COLO829 (cell line): ENCODE data around the gene ANO2.

ENCODE experiments used
- DNase-seq: peaks from one replicate; pipeline ENCODE4 v3.0.0; 2012; ENCODE audit warnings: low spot score

ANO2 gene

DNA sequence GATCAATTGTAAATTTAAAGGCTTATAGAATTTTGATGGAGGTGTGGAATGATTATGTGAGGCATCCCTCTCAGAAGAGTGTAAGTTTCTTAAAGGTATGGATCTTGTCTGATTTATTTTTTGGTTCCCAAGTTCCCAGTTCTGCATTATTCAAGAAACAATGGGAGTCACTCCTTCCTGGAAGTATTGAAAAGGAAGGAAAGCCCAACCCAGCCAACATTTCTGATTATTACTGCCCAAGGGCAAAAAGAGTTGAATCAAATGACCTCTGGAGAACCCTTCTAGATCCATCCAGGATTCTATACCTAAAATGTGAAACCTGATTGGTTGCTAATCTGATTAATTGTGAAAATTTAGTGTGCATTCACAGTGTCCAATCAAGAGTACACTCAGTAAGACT, 166.2 kb downstream of the ANO2 start:
- DNase-seq, result no peak

DNA sequence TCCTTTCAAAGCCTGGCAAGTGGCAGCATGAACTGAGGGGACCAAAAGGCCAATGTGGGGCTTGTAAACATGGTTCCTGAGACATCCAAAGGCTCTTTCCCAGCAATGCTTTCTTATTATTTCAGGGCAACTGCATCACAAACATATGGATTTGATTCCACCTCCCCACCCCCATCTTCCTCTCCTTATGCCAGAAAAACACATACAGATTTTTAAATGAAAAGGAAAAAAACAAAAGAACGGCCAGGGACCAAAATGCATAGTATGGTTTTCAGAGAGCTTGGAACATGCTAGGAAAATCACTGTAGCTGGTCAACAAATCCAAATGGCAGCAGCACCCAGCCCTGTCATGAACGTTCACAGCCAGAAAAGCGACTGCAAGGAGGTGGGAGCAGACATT, 167.6 kb downstream of the ANO2 start:
- no peak for DNase-seq

DNA sequence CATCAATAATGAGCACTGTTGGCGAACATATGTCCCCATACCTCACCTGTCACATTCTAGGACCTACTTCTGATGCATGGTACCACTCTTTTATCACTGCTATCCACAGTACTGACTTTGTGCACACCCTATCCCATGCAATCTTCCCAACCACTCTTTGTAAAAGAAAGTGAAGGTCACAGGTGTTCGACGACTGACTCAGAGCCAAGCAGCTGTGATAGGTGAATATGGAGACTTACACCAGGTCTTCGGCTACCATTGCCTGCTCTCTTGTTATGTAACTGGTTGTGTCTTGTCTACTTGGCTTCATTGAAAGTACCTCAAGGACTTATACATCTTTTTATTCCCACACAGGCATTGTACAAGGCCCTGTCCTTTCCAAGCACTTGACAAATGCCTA, 169.0 kb downstream of the ANO2 start:
- no peak for DNase-seq

DNA sequence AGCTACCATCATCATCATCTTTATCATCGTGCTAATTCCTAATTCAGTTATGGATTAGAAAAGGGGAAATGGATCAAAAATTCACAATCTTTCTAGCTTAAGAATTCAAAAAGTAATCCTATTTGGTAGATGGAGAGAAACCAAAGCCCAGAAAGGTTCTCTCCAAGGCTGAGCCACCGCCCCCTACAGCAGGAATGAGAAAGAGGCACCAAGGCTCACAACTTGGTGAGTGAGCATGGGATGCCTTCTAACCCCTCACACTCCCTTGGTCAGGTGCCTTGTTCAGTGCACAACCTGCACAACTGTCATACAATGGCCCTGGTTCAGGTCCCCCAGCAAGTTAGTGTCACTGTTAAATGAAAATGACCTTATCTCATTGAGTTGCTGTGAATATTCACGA, 171.5 kb downstream of the ANO2 start:
- no peak for DNase-seq

DNA sequence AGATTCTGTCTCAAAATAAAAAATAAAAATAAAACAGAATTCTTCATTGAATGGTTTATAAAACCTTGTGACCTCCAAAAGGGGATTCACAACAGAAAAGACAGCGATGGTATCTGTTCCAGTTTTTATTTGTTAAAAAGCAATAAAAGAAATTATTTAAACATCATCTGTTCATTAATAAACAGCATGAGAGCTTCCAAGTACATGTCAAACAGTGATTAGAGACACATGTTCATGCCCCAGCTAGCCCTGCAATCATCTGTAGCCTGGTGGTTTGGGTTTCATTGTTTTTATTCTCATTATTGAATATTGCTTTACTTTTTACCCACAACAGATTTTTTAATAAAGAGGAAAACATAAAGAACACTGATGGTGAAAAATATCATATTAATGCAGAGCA, 173.3 kb downstream of the ANO2 start:
- DNase-seq, result no peak

DNA sequence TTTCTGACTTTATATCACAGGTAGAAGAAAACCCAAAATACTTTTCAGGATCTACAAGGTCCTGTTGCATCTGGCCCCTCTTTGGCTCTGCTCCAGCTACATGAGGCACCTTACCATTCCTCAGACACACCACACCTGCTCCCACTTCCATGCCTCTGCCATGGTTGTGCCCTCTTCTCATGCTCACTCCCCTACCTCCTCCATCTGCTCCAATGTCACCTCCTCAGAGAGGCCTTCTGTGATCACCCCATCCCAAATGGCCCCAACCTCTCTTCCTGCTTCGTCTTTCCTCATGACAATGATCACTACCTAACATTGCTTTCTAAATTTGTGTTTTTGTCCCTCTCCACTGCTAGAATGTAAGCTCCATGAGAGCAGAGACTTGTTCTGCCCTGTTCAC, 174.3 kb downstream of the ANO2 start:
- DNase-seq, result no peak

DNA sequence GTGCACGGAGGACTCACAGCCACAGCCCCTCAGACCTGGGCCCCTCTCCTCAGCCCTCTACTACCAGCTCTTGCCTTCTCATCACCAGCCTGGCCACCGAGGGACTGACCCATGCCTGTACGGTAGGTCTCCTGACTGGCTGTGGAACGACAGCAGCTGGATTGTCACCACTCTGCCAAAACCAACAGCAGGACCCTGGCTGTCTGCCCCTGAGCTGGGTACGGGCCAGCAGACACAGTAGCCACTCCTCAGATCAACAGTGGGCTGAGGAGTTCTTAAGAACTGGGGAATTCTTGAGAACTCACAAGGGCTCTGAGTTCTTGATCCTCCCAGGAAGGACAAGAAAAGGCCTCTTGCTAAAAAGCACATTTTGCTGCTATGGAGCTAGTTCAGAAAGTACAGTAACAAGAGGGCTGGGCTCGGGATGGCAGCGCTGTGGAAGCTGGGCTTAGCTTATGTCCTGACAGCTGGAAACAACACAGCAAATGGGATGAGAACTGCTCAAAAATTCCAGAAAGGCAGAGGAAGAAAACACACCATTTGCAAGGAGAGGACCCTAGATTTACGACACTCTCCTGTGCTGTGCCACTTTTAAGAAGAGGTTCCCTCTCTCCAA, 176.4 kb downstream of the ANO2 start:
- DNase-seq, result no peak

DNA sequence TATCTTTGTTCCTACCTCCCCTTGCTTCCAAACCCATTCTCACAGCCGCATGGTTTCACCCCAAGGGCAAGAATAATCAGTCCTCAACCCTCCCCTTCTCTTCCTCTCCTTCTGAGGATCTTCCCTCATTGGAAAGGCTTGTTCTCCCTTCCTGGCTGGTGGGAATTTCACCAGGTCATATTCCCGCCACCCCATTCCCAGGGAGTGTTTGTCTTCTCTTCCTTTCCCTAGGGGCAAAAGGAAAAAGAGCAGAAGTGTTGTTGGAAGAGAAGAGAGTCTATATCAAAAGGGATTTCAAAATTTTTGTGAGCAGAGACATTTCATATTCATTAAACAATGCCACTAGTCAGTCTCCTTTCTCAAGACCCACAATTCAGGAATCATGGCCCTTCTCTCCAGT, 176.9 kb downstream of the ANO2 start:
- no peak for DNase-seq

DNA sequence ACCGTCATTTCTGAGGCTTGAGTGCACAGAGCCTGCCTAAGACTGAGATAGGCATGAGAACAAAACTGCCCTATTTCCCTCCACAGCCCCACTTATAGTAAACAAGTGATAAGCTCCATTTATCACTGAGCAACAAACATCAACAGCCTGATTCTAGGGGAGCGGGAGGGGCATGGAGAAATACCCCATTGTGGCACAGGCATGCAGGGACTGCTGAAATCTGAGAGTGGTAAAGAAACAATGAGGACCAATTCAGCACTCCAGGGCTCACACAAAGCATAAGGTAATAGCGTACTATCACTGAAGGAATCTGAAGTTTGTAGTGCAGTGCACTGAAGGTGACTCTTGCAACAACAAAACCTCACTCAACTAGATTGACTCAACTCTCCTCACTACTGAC, 186.7 kb downstream of the ANO2 start:
- no peak for DNase-seq

DNA sequence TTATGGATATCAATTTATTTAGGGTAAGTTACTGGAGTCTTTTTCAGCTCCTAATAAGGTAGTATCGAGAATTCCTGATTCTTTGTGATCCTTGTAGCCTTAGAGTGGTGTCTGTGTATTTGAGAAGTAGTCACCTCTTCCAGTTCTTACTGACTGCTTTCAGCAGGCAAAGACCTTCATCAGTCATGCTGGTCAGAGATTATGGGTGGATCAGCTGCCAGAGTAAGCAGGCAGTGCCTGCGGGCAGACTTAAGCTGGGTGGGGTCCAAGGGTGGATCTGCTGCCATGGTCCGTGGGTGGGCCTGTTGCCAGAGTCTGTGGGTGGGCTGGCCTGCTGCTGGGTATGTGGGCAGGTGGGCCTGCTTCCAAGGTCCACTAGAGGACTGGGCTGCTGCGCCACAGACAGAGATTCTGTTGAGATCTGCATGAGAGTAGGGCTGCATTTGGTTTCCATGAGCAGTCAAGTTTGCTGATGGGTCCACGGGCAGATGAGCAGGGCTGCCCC, 188.7 kb downstream of the ANO2 start:
- no peak for DNase-seq

DNA sequence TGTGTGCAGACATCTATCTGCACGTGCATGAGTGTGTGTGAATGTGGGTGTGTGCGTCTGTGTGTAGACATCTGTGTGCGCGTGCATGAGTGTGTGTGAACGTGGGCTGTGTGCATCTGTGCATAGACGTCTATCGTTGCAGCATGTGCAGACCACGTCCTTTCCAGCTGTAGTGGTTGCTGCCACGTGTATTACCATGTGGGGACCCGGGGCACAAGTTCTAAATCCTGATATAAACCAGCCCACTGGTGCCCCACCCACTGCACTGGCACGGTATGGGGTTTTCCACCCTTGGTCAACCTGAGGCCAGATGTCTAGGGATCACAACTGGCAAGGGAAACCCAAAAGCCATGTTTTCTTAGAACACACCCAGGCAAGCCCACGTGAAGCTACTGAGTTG, 197.0 kb downstream of the ANO2 start:
- DNase-seq, result no peak

DNA sequence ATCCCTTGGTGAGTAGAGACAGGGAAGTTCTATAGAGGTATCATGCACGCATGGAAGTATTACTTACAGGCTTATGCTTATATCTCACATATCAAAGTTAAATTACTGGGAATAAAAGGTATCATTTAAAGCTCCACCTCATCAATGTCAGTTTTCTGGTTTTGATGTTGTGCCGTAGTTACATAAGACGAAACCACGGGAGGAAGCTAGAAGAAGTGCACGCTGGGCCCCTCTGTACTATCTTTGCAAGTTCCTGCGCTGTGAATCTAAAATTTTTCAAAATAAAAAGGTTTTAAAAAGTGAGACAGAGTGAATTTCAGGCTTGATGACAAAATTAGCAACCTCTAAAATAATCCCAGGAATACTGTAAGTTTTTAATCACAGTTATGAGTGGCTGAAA, 198.1 kb downstream of the ANO2 start:
- DNase-seq, result no peak

DNA sequence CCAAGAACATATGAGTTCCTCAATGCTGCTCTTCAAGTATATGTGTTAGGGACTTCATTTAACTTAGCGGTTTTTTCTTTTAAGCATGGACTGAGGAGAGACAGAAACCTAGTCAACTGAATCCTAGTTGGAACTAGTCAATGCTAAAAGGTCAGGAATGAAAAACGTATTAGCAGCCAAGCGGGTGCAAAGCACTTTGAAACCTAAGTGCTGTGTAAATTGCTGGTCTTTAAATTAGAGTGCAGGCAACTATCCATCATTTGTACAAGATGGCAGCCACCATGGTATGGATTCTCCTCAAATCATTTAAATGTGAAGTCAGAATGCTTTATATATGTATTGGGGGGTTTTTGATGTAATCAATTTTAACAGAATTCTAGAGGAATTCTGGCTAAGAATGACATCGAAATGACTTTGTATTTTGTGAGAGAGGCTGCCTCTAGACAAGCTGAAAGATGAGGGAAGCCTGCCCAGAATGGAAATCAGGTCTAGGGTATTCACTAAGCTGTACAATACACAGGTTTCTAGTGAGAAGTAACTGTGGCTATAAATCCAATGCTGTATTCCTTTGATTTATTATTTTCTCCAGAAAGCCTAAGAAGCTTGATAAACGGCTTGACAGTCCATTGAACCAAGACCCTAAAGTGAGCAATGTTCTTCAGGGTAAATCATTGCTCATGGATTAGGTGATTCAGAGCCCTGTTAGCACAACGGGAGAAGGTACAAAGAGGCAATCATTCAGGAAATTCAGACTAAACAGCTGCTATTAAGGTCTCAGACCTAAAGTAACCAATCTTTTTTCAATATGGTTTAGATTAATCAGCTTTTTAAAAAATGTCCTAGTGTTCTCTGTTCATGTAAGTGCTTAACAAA, 198.8 kb downstream of the ANO2 start:
- DNase-seq, result no peak

DNA sequence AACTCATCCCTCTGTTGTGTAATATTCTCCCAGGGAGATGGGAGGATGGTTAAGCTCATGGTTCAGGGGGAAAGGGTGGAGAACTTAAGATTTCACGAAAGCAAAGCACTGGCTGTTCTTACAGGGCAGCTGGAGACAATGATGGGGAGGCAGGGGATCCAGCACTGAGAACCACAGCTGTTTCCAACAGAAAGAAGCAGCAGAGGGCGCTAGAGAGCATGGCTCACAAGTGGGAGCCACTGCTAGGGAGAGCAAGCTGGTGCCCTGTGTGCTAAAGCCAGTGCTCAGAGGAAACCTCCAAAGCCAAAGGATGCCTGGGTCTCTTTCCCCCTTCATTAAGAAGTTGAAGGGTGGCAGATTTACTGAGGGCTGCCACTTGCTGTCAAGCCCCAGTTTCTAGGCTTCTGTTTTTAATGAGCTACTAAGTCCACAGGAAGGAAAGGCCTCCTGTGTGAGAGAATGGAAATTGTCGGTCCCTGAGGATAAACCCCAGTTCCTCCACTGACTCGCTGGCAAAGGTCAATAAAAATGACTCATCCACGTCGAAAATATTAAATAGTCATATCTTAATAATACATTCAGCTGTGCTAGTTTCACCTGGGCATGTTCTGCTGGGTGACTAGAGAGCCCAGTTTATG, 199.7 kb downstream of the ANO2 start:
- peak; percentile 83 for DNase-seq

DNA sequence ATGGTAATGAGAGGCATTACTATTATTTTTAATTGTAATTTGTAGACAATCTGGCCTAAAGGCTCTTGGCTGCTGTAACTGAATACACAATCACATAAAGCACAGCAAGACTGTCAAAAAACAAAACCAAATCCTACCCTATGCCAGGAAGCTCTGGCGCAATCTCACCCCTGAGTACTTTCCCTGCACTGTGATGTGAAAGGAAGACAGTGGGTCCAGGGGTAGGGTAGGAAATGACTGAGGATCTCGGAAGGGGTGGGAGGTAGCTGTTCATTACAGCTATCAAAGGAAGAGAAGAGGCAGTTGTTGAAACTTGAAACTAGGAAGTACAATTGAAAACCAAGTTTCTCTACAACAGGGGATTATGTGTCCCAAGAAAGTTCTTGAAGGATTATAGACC, 202.8 kb downstream of the ANO2 start:
- DNase-seq, result no peak

DNA sequence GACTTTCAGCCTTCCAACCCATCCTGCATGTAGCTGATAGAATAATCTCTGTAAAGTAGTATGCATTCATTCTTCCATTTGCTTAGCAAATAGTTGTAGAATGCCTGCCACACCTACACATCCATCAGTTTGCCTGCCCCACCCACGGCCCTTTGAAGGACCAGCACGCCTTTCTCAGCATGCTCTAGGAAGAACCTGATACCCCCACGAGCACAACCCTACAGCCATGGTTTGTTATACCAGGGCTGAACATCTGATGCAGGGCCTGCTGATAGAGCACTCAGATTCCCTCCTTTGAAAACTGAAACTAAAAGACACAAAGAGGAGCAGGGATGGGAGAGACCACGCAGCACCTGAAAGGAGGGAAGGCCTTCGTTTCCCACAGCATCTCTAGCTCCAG, 205.1 kb downstream of the ANO2 start:
- DNase-seq, result no peak

DNA sequence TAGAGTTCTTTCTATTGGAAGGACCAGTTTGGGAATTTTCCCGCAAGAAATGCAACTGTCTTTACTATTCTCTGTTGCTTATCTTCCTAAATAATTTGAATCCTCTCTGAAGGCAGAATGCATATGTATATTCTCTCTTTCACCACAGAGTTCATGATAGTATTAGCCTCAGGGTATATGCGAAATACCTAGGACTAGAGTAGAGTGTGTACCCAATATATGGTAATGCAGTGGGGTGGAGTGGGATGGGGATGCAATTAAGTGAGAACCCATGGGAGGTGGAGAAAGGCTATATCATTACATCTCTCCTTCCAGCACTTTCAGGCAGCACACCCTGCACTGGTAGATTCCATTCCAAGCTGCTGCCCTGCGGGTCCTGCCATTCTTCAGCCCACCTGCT, 207.3 kb downstream of the ANO2 start:
- DNase-seq, result no peak

DNA sequence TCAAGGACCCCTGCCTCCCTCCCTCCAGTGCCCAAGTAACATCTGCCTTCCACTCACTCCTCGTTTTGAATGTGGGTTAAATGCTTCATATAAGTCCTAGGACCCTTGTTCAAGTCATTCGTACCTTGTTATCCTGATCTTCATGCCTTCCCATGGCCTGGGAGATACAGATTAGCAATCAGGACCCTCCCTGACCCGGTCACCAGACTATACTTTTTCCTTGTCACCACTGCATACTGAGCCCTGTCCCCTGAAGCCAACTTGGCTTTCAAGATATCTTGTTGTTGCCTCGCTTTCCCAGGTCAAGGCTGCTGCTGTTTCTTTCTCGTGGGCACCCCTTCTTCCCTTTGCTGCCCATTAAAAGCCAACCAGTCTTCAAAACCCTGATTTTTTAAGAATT, 208.5 kb downstream of the ANO2 start:
- no peak for DNase-seq

DNA sequence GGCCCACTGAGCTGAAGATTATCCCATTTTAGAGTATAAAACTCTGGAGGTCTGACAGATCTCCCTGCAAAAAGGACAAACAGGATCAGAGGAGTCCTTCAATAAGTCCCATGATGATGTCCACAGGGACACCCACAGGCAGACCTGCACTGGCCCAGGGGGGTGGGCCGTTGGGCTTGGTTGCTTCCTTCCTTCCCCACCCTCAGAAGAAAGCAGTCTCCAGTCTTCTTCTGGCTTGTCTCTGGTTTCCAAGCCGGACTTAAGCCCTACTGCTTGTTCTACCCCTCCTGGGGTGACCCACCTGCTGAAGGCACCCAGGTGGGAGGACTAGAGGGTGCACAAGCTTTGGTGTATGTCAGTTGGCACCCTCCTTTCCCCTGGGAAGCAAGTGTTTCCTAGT, 209.0 kb downstream of the ANO2 start:
- DNase-seq, result no peak

DNA sequence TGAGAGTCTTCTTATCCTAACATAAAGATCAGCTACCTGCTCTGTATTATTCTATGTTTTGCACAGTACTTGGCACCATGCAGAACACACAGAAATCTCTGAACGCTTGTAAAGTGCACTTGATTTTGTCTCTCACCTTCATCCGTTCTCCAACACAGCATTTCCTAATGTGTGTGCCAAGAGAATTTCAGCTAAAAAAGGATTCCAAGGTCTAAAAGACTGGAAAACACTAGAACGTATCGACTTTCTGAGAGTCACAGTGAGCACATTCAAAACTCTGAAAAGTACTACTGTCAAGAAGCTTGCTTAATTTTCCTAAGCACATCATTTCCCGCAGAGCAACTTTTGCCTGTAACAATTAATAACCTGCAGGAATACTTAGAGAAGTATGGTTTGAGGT, 211.1 kb downstream of the ANO2 start:
- DNase-seq, result no peak

DNA sequence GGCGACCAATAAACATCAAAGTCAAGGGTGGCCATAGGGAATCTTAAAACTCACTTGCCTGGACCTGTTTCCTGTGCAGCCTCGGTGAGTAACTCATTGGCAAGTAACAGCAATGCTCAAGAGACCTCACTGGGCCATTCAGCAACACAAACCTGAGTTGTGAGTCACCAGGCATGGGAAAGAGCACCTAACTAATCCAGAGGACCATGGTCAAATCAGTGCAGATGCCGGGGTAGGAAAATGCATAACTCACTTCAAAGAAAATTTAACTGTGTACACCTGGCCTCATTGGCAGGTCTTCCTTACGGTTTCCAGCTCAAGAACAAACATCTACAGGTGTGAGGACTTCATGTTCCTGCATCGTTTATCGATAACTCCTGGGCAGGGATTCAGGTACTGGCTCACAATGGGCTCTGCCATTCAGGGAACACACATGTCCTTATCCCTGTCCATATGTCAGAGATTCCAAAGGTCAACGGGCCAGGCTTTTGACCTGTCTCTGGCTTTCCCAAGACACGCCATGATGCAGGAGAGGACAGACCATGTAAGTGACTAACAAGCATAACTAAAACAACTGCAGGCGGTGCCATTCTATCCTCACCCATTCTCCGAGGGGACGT, 211.8 kb downstream of the ANO2 start:
- DNase-seq, result no peak

DNA sequence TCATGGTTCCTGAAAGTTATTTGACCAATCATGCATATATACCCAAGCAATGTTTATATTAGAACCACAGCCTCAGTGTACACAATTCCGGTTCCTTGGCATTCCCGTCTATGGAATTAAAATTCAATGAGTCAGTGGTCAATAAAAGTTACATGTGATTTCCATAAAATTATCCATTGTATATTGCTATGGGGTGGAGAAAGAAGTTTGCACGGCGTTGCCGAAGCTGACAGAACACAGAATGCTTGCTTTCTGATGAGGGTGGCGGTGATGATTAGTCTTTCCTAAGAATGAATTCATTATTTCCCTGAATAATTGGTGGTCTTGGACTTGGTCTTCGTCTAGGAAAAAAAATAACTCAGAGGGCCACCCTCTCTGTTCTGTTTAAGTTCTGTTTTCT, 214.1 kb downstream of the ANO2 start:
- no peak for DNase-seq

DNA sequence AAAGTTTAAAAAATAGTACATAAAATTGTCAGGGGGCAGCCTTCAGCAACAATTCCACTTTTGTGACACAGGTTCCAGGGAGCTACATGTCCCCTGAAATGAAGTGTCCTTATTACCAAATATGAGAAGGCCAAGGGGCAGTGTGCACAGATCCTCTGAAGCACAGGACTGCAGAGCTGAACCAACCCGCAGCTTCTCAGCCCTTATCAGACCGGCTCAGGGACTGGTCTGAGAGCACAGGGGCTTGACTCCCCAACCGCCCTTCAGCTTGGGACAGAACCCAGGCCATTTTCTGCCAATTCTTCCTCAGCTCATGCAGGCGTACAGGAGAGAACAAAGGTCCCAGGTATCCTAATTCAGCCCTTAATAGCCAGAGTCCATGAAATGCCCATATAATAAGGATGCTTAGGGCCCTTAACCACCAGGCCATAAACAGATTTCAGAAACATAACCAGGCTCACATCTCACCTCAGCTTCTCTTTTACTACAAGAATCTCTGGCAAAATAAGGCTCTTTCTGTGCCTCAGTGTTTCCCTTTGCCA, 221.3 kb downstream of the ANO2 start:
- DNase-seq, result no peak
